Ovary (tissue), 3 donors: ENCODE measurements around the gene ELMOD3.

ENCODE experiments used
- EP300 ChIP-seq: sonication (generic); formaldehyde crosslinking; IDR thresholded peaks from one replicate; pipeline ENCODE4 v1.6.1; 2017; ENCODE audit warnings: antibody characterized with exemption
- TF ChIP-seq, protein P1 (sequence below), 3 donors: fragments of 450-650 bp in 2 of 3; fragments of 200-600 bp in 1 of 3; IDR thresholded peaks; one replicate each; pipeline versions ENCODE4 v1.5.1 to v1.8.0; 2016 to 2022; ENCODE audit warnings: antibody characterized with exemption in 3 of 3, mild to moderate bottlenecking in 1 of 3
- donor health status: DM: no; HTN: no; CAD: no.

GRCh38 chr2:85323351-85323987 is 31.1 kb upstream of the ELMOD3 start:
- no peak for TF ChIP-seq EP300
- TF ChIP-seq, protein P1, sequence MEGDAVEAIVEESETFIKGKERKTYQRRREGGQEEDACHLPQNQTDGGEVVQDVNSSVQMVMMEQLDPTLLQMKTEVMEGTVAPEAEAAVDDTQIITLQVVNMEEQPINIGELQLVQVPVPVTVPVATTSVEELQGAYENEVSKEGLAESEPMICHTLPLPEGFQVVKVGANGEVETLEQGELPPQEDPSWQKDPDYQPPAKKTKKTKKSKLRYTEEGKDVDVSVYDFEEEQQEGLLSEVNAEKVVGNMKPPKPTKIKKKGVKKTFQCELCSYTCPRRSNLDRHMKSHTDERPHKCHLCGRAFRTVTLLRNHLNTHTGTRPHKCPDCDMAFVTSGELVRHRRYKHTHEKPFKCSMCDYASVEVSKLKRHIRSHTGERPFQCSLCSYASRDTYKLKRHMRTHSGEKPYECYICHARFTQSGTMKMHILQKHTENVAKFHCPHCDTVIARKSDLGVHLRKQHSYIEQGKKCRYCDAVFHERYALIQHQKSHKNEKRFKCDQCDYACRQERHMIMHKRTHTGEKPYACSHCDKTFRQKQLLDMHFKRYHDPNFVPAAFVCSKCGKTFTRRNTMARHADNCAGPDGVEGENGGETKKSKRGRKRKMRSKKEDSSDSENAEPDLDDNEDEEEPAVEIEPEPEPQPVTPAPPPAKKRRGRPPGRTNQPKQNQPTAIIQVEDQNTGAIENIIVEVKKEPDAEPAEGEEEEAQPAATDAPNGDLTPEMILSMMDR (IDR thresholded peaks at IDR 0.05): no peak
